Stimulated activated CD8-positive, alpha-beta memory T cell treated with anti-CD3 and anti-CD28 coated beads, Interleukin-4, amount 100 ng/mL, for 24 hours (primary cell): ENCODE results near the gene ABCC2.
"Not testable (repeated sequence)": the region's sequence is repeated elsewhere in the genome, so short reads cannot be mapped to it uniquely, and the experiment has no call there.

Experiments used
- DNase-seq: peaks from one replicate; pipeline ENCODE4 v3.0.0-alpha.2; 2020; ENCODE audit warnings: low read depth

The ABCC2 gene

DNA sequence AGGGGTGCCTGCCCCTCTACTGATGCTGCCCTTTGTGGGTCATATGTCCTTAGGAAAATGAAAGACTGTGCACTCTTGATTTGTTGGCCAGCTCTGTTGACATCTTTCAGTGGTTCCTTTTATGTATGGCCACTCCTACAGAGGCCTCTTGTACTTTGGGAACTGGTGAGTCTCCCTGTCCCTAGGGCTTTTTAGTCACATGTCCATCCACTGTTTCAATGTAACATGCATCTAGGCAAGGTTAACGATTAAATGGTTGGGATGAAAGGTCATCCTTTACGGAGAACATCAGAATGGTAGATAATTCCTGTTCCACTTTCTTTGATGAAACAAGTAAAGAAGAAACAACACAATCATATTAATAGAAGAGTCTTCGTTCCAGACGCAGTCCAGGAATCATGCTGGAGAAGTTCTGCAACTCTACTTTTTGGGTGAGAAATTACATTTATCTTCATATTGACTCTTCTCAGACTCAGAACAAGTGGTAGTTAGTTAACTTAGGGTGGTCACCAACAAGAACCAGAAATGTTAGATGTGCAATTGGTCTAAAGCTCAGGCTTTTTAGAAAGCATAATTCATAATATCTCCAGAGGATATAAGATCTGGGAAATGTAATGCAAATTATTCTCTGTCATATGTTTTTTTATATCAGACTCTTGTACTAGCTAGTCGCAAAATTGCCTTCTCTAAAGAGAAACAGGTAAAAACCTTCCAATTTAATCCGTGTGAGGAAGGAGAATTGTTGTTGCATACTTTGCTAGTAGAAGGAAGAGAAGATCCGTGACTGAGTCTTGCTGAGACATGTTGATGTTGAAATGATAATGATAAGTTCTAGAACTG, at the start of gene ABCC2:
ABCC2 (plus strand) TSS at position 194 of the 840 bp plus-strand sequence; CDS start at position 399, 205 bp downstream.
- no peak for DNase-seq

GRCh38 chr10:99733366-99733765, 49.1 kb upstream of the ABCC2 start:
- DNase-seq, result no peak

GRCh38 chr10:99734111-99734510, 48.3 kb upstream of the ABCC2 start:
- DNase-seq, result not testable (repeated sequence)

GRCh38 chr10:99740260-99740659, 42.2 kb upstream of the ABCC2 start:
- no peak for DNase-seq

DNA sequence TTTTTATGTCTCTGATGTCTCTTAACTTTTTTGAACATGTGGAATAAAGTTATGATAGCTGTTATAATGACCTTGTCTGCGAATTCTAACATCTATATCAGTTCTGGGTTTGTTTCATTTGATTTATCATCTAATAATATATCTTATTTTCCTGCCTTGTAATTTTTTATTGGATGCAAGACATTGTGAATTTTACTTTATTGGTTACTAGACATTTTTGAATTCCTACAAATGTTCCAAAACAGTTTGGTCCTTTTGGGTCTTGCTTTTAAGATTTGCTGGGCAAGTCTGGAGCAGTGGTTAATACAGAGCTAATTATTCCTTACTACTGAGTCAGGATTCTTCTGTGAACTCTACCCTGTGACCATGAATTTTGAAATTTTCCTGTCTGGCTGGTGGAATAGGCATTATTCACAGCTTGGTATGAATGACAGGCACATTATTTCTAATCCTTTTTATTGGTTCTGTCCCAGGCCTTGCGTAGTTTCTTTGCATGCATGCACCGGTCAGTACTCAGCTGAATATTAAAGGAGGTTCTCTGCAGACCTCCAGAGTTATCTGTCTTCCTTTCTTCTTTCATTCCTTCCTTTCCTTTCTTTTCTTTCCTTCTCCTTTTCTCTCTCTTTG, 41.4 kb upstream of the ABCC2 start:
- no peak for DNase-seq

DNA sequence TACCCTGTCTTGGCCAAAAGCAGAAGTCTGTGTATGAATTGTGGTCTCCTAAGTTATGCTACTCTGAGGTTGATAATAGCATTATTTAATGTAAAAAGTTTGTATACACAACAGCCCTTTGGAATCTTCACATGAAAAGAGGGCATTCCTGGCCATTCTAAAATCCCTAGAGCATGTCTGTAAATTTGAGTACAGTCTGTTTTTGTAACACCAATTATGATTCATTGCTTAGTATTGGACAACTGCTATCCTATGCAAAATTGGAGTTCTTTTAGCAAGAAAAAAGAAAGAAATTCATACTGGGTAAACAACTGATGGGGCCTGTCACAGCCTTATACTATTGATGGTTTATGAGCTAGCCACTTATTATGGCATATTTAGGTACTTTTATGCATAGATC, 40.2 kb upstream of the ABCC2 start:
- no peak for DNase-seq

DNA sequence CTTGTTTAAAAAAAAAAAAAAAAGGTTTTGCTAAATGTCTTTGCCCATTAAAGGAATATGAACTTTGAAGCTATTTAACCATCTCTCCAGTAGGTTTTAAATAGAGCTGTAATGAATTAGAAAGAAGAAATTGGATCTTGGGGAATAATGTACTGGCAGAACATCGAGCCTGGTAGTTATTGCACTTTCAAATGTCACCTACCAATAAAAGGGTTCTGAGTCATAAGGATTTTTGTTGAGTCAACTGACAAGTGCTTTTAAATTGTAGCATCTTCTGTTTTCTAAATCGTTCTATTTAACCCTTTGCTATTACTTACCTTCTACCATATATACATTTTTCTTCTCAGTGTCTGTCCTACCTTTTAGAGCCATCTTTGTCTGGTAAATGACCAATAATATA, 39.7 kb upstream of the ABCC2 start:
- DNase-seq, result no peak

DNA sequence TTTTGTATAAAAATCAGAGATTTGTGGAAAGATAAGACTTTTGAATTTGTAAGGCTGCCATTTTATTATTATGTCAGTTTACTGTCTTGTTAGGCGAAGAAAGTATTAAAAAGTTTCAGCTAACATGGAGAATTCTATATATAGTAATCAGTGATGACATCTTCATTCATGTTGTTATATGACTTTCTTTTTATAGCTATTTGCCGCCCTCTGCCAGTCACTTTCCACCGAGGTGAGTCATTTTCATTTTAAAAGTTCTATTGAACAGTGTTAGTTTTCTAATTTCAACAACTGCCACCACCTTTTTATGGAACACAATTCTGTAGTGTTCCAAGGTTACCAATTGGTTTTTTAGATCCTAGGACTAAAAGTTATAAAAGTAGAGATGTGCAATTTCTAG, 38.6 kb upstream of the ABCC2 start:
- DNase-seq, result no peak

DNA sequence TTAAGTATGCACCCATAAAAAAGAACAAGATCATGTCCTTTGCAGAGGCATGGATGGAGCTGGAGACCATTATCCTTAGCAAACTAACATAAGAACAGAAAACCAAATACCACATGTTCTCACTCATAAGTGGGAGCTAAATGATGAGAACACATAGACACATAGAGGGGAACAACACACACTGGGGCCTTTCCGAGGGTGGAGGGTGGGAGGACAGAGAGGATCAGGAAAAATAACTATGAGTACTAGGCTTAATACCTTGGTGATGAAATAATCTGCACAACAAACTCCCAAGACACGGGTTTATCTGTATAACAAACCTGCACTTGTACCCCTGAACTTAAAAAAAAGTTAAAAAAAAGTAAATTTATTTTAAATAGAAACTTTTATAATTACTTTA, 36.3 kb upstream of the ABCC2 start:
- DNase-seq, result not testable (repeated sequence)

DNA sequence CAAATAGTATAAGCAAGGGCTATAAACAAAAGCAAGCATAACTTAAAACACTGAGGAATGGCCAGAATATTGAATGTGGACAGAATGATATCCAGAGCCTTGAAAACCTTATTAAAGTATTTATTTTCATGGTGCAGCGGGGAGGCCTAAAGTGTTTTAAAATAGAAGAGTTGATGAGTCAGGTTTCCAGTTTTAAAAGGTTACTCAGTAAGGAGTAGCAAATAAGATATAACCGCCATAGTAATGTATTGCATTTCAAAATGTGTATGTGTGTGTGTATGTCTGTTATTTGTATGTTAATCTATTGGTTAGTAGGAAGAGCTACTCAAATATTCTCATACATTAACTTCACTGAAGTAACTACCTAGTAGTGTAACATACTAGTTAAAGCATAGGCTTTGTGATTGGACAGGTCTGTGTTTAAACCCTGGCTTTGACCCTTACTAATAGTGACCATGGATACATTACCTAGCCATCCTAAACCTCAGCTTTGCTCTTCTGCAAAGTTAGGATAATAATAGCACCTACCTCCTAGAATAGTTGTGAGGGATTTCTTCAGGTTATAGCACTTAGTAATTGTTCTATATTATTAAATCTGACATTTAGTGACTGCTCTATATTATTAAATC, 33.5 kb upstream of the ABCC2 start:
- DNase-seq, result no peak

DNA sequence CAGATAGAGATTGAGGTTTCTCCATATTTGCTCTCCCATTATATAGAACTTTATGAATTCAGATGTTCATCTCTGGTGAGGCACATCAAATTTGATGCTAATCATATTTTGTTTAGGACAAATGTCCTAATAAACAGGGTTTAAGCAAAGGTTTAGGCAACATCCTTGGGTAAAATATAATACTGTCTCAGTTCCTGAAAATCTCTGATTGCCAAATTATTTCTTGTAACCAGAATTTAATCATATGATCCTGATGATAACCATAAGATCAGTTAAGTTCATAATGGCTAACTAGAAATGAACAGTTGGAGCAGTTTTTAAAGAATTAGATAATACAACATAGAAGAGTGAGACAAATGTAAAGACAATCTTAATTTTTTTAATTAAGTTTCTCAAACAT, 31.8 kb upstream of the ABCC2 start:
- no peak for DNase-seq

- DNase-seq, result no peak
These were observed 27.8 kb upstream of the ABCC2 start for GRCh38 chr10:99754670-99755069.

DNA sequence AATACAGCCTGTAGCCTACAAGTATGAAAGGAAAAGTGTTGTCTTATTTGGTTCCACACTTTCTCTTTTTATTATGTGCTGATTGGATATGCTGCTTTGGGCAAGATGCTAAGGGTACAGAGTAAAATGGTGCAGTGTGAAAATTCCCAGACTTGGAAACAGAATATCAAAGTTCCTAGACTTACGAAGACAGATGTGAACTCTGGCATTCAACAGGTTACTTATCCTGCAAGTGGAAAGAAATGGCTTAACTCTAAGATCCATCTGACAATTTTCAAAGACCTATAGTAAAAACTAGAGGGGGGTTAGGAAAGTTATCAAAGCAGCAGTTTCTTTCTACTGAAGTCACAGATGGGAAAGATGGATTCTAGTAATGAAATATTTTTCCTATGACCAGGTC, 26.3 kb upstream of the ABCC2 start:
- no peak for DNase-seq

DNA sequence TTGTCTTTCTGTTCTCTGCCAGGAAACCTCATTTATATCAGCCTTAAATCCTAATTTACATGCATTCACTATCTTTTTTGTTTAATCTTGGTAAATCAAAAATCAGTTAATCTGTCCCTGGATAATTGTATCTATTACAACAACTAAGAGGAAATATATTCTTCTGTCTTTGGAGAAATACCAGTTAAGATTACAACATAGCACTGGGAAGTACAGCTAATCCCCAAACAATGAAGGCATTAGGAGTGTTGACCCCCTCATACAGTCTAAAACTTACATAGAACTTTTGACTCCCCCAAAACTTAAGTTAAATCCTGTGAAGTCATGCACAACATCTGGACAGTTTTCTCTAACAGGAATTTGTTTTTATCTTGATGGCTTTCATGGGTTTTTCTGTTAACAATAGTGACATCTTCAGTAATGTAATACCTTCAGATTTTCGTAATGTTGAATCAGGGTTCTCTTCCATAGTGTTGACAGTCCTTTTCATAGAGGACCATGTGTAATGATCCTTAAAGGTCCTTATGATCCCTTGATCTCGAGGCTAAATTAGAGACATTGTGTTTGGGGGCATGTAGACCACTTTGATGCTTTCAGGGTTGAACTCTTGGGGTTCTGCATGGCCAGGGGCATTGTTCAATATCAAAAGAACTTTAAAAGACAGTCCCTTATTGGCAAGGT, 24.1 kb upstream of the ABCC2 start:
- no peak for DNase-seq

DNA sequence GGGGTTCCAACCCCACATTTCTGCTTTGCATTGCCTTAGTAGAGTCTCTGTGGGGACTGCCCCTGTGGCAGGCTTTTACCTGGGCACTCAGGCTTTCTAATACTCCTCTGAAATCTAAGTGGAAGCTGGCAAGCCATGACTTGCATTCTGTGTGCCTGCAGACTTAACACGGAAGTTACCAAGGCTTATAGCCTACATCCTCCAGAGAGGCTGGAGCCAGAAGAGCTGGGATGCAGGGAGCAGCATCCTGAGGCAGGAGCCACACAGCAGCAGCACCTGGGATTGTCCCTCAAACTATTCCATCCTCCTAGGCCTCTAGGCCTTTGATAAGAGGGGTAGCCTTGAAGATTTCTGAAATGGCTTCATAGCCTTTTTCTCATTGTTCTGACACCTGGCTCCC, 22.1 kb upstream of the ABCC2 start:
- no peak for DNase-seq

DNA sequence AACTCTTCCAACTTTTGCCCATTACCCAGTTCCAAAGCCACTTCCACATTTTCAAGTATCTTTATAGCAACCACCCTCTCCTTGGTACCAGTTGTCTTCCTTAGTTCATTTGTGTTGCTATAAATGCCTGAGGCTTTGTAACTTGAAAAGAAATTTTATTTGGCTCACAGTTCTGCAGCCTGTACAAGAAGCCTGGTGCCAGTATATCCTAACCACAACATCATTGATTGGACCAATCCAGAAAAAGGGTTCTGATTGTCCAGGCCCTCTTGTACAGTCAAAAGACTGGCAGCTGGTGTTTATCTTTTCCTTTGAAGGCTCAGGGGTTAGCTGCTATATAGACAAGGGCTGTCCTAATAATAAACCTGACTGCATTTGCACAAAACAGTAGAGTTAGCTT, 21.1 kb upstream of the ABCC2 start:
- DNase-seq, result no peak

GRCh38 chr10:99765672-99766301, 16.7 kb upstream of the ABCC2 start:
- no peak for DNase-seq

DNA sequence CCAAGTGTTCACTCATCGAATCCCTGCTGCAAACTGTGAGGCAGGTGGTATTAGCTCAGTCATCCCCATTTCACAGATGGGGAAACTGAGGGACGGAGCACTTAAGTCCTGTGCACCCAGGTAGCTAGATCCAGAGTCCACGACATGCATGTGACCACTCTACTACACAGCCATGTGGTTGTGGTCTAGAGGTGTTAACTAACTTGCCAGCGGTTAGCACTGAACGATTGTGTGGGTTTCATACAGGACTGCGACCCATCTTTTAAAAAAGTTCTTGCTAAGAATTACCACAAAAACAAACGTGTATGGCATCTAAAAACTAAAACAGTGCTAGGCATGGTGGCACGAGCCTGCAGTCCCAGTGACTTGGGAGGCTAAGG, 16.1 kb upstream of the ABCC2 start:
- DNase-seq, result no peak

DNA sequence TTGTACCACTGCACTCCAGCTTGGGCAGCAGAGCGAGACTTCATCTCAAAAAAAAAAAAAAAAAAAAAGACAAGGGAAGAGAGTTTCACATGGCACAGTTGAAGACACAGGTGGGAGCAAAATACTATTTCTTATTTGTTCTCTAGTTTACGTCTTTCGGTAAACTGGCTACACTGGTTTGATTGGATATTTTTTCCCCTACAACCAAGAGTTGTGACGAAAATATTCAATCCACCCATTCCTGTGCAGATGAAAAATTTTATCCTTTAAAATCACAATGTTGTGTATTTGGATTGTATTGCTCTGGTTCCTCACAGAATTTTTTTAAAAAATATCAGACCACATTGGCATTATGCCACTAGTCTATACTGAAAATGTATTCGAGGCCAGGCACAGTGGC, 14.5 kb upstream of the ABCC2 start:
- DNase-seq, result no peak

GRCh38 chr10:99768556-99768955, 13.9 kb upstream of the ABCC2 start:
- DNase-seq, result no peak

DNA sequence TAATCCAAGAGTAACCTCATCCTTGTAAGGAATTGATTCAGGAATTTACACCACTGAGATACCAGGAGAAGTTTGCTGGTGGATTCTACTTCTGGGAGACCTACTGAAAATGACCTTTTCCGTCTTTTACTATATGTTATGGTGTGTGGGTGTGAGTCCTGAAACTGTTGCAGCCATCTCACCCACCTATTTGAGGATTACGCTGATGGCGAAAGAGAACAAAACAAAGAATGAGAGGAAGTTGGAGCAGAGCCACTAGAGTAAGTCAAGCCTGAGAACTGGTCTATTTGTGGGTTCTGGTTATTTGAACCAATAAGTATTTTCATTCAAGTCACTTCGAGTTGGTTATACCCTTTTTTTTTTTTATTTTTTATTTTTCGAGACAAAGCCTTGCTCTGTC, 12.7 kb upstream of the ABCC2 start:
- DNase-seq, result no peak

DNA sequence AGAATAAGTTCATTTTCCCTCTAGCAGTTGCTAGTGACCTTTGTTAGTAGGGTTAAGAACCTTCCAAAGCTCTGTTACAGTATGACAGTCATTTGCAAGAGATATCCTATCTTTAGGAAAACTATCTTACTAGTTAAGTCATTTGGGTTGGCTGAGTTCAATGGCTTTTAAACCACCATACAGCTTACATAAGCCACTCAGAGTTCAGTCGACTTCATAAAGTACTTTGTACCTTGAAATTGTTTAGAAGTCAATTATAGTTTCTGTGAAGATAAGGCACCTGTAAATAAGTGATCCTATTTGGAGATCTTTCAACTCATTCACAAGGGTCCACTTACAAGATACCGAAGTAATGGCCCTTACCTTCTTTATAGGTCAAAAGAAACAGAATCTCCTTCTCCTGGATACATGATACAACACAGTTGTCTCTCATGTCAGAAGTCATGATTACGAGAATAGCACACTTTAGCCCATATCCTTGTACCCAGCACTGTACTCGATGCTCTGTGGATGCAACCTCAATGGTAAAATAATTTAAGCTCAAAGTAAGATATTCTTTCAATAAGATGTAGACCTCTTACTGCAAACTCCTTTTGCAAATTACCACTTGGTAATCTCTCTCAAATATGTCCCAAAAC, 11.9 kb upstream of the ABCC2 start:
- DNase-seq, result no peak
